ENCODE results near the gene ALK.

DNA sequence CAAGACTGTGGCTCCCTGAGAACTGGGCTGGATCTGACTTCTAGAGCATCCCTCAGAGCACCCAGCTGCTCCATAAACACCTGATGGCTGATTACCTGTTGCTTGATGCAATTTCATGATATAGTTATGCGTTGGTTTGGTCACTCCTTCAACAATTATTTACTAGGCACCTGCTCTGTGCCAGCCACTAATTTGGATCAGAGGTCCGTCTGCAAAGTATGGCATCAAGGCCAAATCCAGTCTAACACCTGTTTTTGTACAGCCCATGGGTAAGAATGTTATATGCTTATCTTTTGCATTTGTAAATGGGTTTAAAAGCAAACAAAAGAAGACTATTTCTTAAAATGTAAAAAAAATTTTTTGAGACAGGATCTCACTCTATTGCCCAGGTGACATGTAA lies 348.2 kb downstream of the ALK start:
- TF ChIP-seq CREB1 (IDR thresholded peaks at IDR 0.05; ENCODE audit: low read depth) (no peak), TAF1 (IDR thresholded peaks at IDR 0.05; ENCODE audit: low read depth) (no peak), NFIC (IDR thresholded peaks at IDR 0.05) (no peak), EGR1 (IDR thresholded peaks at IDR 0.05) (no peak), YY1 (IDR thresholded peaks at IDR 0.05; ENCODE audit: low read depth) (no peak), CEBPB (IDR thresholded peaks at IDR 0.05) (no peak), FOXM1 (IDR thresholded peaks at IDR 0.05; ENCODE audit: borderline replicate concordance, low read depth) (no peak), EP300 (IDR thresholded peaks at IDR 0.05; ENCODE audit: borderline replicate concordance) (no peak), TCF12 (IDR thresholded peaks at IDR 0.05; ENCODE audit: low read depth) (no peak), RAD21 (IDR thresholded peaks at IDR 0.05; ENCODE audit: low read depth) (no peak), TEAD4 (IDR thresholded peaks at IDR 0.05) (no peak)
- TF ChIP-seq, protein P1, sequence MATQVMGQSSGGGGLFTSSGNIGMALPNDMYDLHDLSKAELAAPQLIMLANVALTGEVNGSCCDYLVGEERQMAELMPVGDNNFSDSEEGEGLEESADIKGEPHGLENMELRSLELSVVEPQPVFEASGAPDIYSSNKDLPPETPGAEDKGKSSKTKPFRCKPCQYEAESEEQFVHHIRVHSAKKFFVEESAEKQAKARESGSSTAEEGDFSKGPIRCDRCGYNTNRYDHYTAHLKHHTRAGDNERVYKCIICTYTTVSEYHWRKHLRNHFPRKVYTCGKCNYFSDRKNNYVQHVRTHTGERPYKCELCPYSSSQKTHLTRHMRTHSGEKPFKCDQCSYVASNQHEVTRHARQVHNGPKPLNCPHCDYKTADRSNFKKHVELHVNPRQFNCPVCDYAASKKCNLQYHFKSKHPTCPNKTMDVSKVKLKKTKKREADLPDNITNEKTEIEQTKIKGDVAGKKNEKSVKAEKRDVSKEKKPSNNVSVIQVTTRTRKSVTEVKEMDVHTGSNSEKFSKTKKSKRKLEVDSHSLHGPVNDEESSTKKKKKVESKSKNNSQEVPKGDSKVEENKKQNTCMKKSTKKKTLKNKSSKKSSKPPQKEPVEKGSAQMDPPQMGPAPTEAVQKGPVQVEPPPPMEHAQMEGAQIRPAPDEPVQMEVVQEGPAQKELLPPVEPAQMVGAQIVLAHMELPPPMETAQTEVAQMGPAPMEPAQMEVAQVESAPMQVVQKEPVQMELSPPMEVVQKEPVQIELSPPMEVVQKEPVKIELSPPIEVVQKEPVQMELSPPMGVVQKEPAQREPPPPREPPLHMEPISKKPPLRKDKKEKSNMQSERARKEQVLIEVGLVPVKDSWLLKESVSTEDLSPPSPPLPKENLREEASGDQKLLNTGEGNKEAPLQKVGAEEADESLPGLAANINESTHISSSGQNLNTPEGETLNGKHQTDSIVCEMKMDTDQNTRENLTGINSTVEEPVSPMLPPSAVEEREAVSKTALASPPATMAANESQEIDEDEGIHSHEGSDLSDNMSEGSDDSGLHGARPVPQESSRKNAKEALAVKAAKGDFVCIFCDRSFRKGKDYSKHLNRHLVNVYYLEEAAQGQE (IDR thresholded peaks at IDR 0.05; ENCODE audit: low read depth), result no peak
- TF ChIP-seq, protein P2, sequence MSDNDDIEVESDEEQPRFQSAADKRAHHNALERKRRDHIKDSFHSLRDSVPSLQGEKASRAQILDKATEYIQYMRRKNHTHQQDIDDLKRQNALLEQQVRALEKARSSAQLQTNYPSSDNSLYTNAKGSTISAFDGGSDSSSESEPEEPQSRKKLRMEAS (IDR thresholded peaks at IDR 0.05), result no peak

Measured in Ishikawa (cell line).